ENCODE results near the gene YWHAQ. TPM values are rescaled to one million over a fixed set of nuclear protein-coding genes. Genes with fewer than 3 reads are reported as not detected.

YWHAQ gene
- total RNA-seq, 1 donor from 2014 or later = 173 TPM

DNA sequence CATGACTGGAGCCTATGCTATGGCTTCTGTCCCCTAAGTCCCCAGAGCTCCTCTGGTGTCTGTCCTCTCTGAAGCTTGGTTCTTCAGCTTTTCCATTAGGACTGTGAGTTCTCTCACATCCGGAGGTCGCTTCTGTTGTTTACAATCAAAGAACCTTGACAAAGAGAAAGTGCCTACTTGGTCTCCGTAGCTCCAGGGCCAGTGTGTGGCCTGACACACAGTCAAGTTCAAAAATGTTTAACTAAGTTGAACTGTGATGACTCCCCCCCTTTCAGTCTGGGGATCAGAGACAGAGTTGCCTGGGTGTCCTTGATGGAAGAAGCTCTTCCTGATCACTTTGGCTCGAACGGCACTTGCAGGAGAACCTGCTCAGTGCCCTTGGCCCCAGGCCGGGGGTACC, 26.3 kb upstream of the YWHAQ start:
- H3K4me1 ChIP-seq = no peaks in the 10 kb centered on the region
- H3K4me3 ChIP-seq = no peak overlapping the region
- H3K36me3 ChIP-seq = no peaks in the 10 kb centered on the region
- intact Hi-C loops (cut with DNase I) = no loop called here
- no peaks in the 10 kb centered on the region for H3K27me3 ChIP-seq
- DNase-seq (ENCODE audit: extremely low spot score in 2 of 2) = no peak
- H3K9me3 ChIP-seq = no peaks in the 10 kb centered on the region
- H3K27ac ChIP-seq = no peak overlapping the region
- TF ChIP-seq, protein P1, sequence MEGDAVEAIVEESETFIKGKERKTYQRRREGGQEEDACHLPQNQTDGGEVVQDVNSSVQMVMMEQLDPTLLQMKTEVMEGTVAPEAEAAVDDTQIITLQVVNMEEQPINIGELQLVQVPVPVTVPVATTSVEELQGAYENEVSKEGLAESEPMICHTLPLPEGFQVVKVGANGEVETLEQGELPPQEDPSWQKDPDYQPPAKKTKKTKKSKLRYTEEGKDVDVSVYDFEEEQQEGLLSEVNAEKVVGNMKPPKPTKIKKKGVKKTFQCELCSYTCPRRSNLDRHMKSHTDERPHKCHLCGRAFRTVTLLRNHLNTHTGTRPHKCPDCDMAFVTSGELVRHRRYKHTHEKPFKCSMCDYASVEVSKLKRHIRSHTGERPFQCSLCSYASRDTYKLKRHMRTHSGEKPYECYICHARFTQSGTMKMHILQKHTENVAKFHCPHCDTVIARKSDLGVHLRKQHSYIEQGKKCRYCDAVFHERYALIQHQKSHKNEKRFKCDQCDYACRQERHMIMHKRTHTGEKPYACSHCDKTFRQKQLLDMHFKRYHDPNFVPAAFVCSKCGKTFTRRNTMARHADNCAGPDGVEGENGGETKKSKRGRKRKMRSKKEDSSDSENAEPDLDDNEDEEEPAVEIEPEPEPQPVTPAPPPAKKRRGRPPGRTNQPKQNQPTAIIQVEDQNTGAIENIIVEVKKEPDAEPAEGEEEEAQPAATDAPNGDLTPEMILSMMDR (IDR thresholded peaks at IDR 0.05) = no peak
- TF ChIP-seq POLR2AphosphoS5 (IDR thresholded peaks at IDR 0.05; ENCODE audit: insufficient read depth in 1 of 2, low read depth in 1 of 2) = no peak
- no peak for TF ChIP-seq POLR2A (IDR thresholded peaks at IDR 0.05)

GRCh38 chr2:9656270-9656766, 25.5 kb upstream of the YWHAQ start:
- intact Hi-C loops (cut with DNase I) = no loop called here
- no peaks in the 10 kb centered on the region for H3K4me1 ChIP-seq
- DNase-seq (ENCODE audit: extremely low spot score in 2 of 2) = no peak
- no peaks in the 10 kb centered on the region for H3K9me3 ChIP-seq
- H3K36me3 ChIP-seq = no peaks in the 10 kb centered on the region
- no peak for TF ChIP-seq POLR2A (IDR thresholded peaks at IDR 0.05)
- no peak for TF ChIP-seq POLR2AphosphoS5 (IDR thresholded peaks at IDR 0.05; ENCODE audit: insufficient read depth in 1 of 2, low read depth in 1 of 2)
- TF ChIP-seq, protein P1 (IDR thresholded peaks at IDR 0.05) = no peak
- no peaks in the 10 kb centered on the region for H3K27me3 ChIP-seq
- no peak overlapping the region for H3K4me3 ChIP-seq
- no peak overlapping the region for H3K27ac ChIP-seq

DNA sequence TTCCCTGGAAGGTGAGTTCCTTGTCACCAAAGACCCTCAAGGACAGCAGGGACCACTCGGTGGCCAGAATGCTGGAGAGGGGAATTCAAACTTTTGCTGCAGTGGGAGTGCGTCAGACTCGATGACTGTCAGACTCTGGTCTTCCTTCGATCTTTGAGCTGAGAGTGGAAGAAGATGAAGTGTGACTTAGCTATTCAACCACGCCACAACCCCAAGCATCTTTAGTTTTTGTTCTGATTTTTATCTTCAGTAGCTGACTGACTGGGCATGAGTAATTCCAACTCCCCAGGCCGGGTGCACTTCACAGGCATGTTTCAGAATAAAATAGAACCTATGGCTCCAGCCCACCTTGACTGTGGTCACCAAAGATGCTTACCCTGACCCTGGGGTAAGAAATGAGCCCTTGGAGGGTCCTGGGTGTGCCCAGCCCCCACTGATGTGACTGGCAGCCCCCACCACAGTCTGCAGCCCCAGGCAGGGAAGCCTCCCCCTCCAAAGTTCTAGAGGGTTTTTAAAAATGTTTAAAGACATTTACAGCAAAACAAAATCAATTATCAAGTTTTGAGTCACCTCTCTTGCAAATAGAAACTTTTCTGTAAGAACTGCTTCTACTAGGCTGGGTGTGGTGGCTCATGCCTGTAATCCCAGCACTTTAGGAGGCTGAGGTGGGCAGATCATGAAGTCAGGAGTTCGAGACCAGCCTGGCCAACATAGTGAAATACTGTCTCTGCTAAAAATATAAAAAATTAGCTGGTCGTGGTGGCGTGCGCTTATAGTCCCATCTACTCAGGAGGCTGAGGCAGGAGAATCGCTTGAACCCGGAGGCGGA, 24.9 kb upstream of the YWHAQ start:
- TF ChIP-seq POLR2A (IDR thresholded peaks at IDR 0.05) (no peak), POLR2AphosphoS5 (IDR thresholded peaks at IDR 0.05; ENCODE audit: insufficient read depth in 1 of 2, low read depth in 1 of 2) (no peak)
- TF ChIP-seq, protein P1 (IDR thresholded peaks at IDR 0.05) = no peak
- no peaks in the 10 kb centered on the region for H3K9me3 ChIP-seq
- no peaks in the 10 kb centered on the region for H3K27me3 ChIP-seq
- H3K4me1 ChIP-seq = no peaks in the 10 kb centered on the region
- H3K36me3 ChIP-seq = no peaks in the 10 kb centered on the region
- H3K27ac ChIP-seq = no peak overlapping the region
- H3K4me3 ChIP-seq = no peak overlapping the region
- intact Hi-C loops (cut with DNase I) = no loop called here
- DNase-seq (ENCODE audit: extremely low spot score in 2 of 2) = no peak

DNA sequence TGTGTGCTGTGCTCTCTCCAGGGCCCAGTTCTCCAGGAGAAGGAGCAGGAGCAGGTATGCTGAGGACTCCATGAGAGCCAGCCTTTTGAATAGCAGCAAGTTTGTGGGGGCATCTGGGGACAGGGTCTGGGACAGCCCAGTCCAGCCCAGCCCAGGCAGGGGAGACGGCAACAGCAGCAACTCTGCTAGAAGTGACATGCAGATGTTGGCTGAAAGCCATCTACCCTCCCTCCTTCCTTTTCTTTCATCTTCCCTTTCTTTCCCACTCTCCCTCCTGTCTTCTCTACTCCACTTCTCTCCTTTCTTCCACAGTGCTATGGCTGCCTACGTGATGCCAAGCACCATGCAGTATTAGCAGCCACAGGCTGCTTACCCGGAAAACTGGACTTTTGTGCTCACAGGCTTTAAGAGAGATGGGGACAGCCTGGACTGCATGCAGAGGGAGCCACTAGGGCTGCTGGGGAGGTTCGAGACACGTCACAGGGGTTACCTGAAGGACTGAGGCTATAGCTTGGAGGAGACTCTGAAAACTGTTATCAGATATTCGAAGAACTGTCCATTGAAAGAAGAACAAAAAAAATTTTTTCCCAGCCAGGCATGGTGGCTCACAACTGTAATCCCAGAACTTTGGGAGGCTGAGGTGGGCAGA, 23.8 kb upstream of the YWHAQ start:
- no peaks in the 10 kb centered on the region for H3K4me1 ChIP-seq
- no peak for DNase-seq (ENCODE audit: extremely low spot score in 2 of 2)
- H3K36me3 ChIP-seq = no peaks in the 10 kb centered on the region
- intact Hi-C loops (cut with DNase I) = no loop called here
- no peaks in the 10 kb centered on the region for H3K27me3 ChIP-seq
- H3K9me3 ChIP-seq = no peaks in the 10 kb centered on the region
- no peak overlapping the region for H3K27ac ChIP-seq
- TF ChIP-seq POLR2AphosphoS5 (IDR thresholded peaks at IDR 0.05; ENCODE audit: insufficient read depth in 1 of 2, low read depth in 1 of 2) = no peak
- TF ChIP-seq POLR2A (IDR thresholded peaks at IDR 0.05) = no peak
- TF ChIP-seq, protein P1 (IDR thresholded peaks at IDR 0.05) = no peak
- no peak overlapping the region for H3K4me3 ChIP-seq

All from vagina (tissue), 2 donors.